GM12875 (cell line): ENCODE results near the gene CFAP46.

Source experiments
- H3K4me3 ChIP-seq: one replicate; pipeline ENCODE4 v1.5.1; 2011; ENCODE audit warnings: low read depth, low read length, control low read depth
- TF ChIP-seq, protein P1 (sequence below): IDR thresholded peaks from 2 replicates; pipeline ENCODE4 v1.5.1; 2011; ENCODE audit warnings: low read depth, mild to moderate bottlenecking, control low read depth, inconsistent platforms, low read length, moderate library complexity, borderline replicate concordance; ENCODE audit not compliant: insufficient read depth

Gene CFAP46

DNA sequence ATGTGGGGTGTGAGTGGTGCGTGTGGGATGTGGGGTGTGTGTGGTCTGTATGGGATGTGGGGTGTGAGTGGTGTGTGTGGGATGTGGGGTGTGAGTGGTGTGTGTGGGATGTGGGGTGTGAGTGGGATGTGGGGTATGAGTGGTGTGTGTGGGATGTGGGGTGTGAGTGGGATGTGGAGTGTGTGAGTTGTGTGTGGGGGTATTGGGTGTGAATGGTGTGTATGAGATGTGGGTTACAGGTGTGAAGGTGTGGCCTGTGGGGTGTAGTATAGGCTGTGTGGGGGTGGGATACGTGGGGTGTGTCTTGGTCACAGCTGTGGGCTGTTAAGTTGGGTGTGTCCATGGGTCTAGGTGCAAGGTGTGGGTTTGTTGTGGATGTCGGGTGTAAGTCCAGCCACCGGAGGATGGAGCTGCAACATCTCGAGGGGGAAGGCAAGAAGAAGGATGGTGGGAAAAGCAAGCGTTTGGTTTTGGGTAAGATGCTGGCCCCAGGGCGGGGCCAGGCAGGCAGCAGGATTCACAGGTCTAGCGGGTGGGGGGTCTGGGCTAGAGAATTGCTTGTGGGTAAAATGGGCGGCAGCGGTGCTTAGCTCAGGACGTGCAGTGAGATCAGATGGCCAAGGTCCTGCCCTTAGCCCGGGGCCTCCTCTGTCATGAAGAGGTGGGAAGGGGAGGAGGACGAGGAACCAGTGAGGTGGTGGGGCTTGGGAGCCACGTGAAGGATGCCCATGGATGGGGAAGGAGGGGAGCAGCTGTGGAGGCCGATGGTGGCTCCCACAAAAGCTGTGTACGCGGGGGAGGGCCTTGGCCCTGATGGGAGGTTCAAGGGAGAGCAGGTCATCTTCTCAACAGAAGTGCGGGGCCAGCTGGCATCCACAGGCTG lies 60.1 kb downstream of the CFAP46 start:
- no peak overlapping the region for H3K4me3 ChIP-seq
- TF ChIP-seq, protein P1, sequence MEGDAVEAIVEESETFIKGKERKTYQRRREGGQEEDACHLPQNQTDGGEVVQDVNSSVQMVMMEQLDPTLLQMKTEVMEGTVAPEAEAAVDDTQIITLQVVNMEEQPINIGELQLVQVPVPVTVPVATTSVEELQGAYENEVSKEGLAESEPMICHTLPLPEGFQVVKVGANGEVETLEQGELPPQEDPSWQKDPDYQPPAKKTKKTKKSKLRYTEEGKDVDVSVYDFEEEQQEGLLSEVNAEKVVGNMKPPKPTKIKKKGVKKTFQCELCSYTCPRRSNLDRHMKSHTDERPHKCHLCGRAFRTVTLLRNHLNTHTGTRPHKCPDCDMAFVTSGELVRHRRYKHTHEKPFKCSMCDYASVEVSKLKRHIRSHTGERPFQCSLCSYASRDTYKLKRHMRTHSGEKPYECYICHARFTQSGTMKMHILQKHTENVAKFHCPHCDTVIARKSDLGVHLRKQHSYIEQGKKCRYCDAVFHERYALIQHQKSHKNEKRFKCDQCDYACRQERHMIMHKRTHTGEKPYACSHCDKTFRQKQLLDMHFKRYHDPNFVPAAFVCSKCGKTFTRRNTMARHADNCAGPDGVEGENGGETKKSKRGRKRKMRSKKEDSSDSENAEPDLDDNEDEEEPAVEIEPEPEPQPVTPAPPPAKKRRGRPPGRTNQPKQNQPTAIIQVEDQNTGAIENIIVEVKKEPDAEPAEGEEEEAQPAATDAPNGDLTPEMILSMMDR = no peak

DNA sequence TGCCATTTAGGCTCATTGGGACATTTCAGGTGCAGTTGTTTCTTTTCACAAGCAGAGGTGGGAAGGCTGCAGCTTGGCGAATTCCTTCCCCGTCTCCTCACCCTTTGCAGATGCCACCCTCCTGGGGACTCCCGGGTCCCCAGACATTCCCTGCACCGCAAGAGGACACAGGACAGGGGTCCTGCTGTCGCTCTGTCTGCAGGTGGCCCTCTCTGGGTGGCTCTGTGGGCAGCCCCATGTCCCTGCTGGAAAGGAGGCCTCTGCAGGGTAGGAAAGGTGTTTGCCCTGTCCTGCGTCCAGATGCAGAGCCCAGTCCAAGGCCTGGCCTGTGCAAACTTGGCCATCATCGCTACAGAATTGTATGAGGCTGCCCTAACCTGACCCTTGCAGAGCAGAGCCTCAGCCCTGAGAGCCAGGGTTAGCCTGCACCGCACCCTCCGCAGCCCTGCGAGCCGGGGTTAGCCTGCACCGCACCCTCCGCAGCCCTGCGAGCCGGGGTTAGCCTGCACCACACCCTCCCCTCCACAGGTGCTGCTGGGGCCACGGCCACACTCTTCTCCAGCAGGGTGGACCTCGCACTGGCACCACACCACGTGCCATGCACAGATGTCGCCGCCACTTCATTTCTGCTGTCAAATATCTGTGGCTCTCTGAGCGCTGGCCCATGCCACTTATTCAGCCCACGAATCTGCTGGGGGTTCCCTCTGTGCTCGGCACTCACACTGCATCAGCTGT lies 61.0 kb downstream of the CFAP46 start:
- TF ChIP-seq, protein P1 = no peak
- H3K4me3 ChIP-seq = no peak overlapping the region

DNA sequence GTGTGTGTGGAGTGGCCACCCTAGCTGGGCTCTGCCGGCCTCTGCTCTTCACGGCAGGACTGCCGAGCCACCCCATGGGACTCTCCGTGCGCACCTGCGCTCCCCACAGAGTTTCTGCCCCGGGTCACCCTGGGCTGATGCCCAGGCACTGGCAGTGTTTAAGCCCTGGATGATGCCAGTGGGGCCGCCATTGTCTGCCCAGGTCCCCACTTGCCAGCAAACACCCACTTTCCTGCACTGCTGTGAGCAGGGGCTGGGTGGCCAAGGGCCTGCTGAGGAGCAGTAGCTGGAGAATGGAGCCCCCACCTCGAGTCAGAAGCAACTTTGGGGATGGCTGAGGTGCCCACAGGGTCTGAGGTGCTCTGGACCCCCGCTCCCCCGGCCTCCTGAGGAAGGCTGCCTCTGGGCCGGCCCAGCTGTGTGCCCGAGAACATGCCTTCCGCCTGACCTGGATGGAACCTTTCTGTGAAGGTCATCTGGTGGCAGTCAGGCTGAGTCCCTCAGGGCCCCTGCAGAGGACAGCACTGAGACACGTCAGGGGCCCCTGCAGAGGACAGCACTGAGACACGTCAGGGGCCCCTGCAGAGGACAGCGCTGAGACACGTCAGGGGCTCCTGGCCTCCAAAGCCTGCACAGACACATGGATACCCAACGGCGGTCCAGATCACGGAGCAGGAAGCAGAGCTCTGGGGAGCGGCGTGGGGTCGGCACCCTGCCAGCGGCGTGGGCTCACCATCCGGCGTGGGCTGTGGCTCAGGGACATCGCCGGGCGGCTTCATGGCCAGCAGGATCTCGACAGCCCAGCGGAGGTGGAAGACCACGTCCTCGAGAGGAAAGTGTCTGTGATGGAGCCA lies 62.0 kb downstream of the CFAP46 start:
- TF ChIP-seq, protein P1 = no peak
- H3K4me3 ChIP-seq = no peak overlapping the region

DNA sequence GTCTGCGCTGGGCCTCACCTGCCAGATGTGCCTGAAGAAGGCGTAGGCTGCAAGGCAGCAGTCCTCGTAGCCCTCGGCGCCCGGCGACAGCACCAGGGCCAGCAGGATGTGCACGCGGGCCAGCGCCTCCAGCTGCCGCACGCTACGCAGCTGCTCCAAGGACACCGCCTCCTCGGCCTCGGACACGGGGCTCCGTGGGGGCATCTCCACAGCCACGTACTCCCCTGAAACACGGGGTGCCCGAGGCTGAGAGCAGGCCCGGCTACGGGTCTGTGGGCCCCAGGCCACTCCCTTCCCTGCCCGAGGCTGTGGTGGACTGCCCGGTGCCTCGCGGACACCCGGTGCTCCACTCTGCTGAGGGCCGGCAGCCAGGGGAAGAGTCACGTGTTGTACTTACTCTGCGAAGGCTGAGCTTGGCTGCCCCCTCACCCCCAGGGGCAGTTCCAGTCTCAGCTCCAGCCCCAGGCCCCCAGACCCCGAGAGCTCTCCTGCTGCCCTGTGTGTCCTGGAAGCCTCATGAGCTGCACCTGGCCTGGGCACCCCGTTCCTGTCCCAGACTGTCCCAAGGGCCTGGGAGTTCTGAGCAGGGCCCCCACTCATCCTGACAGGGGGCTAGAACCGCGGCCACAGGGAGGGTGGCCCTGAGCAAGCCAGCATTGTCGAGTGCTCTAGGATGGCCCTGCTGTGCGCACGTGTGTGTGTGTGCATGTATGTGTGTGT lies 62.8 kb downstream of the CFAP46 start:
- TF ChIP-seq, protein P1 = no peak
- no peak overlapping the region for H3K4me3 ChIP-seq

DNA sequence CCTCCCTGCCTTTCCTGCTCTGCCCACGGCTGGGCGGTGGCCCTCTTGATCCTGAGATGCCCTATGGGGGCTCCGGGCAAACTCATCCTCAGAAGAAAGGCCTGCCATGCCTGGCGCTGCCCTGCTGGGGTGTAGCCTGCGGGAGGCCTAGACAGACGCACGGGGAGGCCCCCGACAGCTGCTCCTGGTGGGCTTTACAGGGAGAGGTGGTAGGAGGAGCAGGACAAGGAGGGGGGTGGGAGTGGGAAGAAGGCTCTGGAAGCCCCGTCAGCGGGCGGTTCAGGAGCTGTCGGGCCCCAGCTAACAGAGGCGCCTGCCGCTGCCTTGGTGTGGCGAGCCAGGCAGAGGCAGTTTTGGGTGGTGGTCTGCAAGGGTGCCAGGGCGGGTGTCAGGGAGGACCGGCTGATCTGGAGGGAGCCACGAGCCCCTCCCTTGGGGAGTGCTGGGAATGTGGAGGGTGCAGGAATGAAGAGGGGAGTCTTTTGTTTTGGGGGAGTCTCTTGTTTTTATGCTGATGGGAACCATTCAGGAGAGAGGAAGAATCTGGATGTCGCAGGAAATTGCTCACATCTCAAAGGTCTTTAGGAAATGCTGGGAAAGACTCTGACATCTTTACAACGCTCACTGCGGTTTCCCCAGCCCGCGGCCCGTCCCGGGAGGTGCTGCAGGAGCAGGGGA lies 63.5 kb downstream of the CFAP46 start:
- H3K4me3 ChIP-seq = no peak overlapping the region
- TF ChIP-seq, protein P1 = no peak
